GM21576 (cell line): ENCODE measurements around the gene GLYATL1B.

Source experiments
- ATAC-seq: cut with Tn5 transposase; IDR thresholded peaks from one replicate; pipeline ENCODE4 v1.9.1; 2021; ENCODE audit warnings: mild to moderate bottlenecking, moderate library complexity; ENCODE audit not compliant: unreplicated experiment

The GLYATL1B gene

GRCh38 chr11:59142530-59143507, 56.7 kb downstream of the GLYATL1B start, which contains the start of gene FAM111A:
FAM111A (plus strand) TSS chr11:59142856; CDS start chr11:59148873, 6,017 bp downstream.
- ATAC-seq: peak; percentile 65

- no peak for ATAC-seq
These were observed 58.0 kb downstream of the GLYATL1B start for GRCh38 chr11:59144096-59144495.
